HG03135 (cell line): ENCODE measurements around the gene PIP4K2B.
"Not testable (repeated sequence)": the region's sequence is repeated elsewhere in the genome, so short reads cannot be mapped to it uniquely, and the experiment has no call there.

Experiments used
- ATAC-seq: cut with Tn5 transposase; IDR thresholded peaks from one replicate; pipeline ENCODE4 v1.9.1; 2021; ENCODE audit warnings: mild to moderate bottlenecking, moderate library complexity; ENCODE audit not compliant: unreplicated experiment

PIP4K2B gene

GRCh38 chr17:38799501-38800236 is at the start of gene PIP4K2B:
TSS of gene PIP4K2B (minus strand) at chr17:38799556. CDS start at chr17:38799424, 132 bp downstream.
- peak; percentile 76 for ATAC-seq

GRCh38 chr17:38848557-38848891 is 49.2 kb upstream of the PIP4K2B start:
- no peak for ATAC-seq

GRCh38 chr17:38844261-38844757 is 45.0 kb upstream of the PIP4K2B start:
- no peak for ATAC-seq

GRCh38 chr17:38825762-38826247 is 26.4 kb upstream of the PIP4K2B start:
- no peak for ATAC-seq

- peak; percentile 63 for ATAC-seq
Observed at GRCh38 chr17:38824899-38825761, 25.8 kb upstream of the PIP4K2B start, which contains the start of gene CWC25. TSS of gene CWC25 (minus strand) at chr17:38825321. CDS start at chr17:38825183, 138 bp downstream.

- no peak for ATAC-seq
Observed at GRCh38 chr17:38815576-38816193, 16.3 kb upstream of the PIP4K2B start.

GRCh38 chr17:38809828-38810227 is 10.5 kb upstream of the PIP4K2B start:
- ATAC-seq = no peak

GRCh38 chr17:38800237-38800760 is 943 bp upstream of the PIP4K2B start:
- ATAC-seq = no peak

- ATAC-seq = peak; percentile 30
Observed at GRCh38 chr17:38798614-38799500, 499 bp downstream of the PIP4K2B start.

- ATAC-seq = no peak
Observed at GRCh38 chr17:38797828-38798227, 1.5 kb downstream of the PIP4K2B start.

GRCh38 chr17:38797158-38797490 is 2.2 kb downstream of the PIP4K2B start:
- ATAC-seq = no peak

- no peak for ATAC-seq
Observed at GRCh38 chr17:38796451-38797157, 2.8 kb downstream of the PIP4K2B start.

- no peak for ATAC-seq
Observed at GRCh38 chr17:38794221-38794620, 5.1 kb downstream of the PIP4K2B start.

GRCh38 chr17:38791162-38791561 is 8.2 kb downstream of the PIP4K2B start:
- ATAC-seq = no peak

GRCh38 chr17:38790148-38790707 is 9.1 kb downstream of the PIP4K2B start:
- not testable (repeated sequence) for ATAC-seq

GRCh38 chr17:38789185-38789584 is 10.2 kb downstream of the PIP4K2B start:
- ATAC-seq = no peak

- not testable (repeated sequence) for ATAC-seq
Observed at GRCh38 chr17:38787999-38788398, 11.4 kb downstream of the PIP4K2B start.

GRCh38 chr17:38786372-38786771 is 13.0 kb downstream of the PIP4K2B start:
- no peak for ATAC-seq

- no peak for ATAC-seq
Observed at GRCh38 chr17:38783227-38783626, 16.1 kb downstream of the PIP4K2B start.
